Esophagus squamous epithelium (tissue), 4 donors: ENCODE measurements around the gene TMEM191B.
"Not testable (repeated sequence)": the region's sequence is repeated elsewhere in the genome, so short reads cannot be mapped to it uniquely, and the experiment has no call there.

ENCODE experiments used
- POLR2A ChIP-seq, 4 donors: fragments of 450-650 bp; IDR thresholded peaks; one replicate each; pipeline ENCODE4 v1.6.1; 2017; ENCODE audit warnings: antibody characterized with exemption in 4 of 4, mild to moderate bottlenecking in 4 of 4, moderate library complexity in 3 of 4
- TF ChIP-seq, protein P1 (sequence below), 6 experiments: fragments of 450-650 bp in 4 of 6; fragments of 200-600 bp in 2 of 6; sonication (generic) in 2 of 6; IDR thresholded peaks; one replicate each; pipeline ENCODE4 v1.5.1; 2016 to 2019; ENCODE audit warnings: antibody characterized with exemption in 6 of 6, mild to moderate bottlenecking in 4 of 6, moderate library complexity in 4 of 6

DNA sequence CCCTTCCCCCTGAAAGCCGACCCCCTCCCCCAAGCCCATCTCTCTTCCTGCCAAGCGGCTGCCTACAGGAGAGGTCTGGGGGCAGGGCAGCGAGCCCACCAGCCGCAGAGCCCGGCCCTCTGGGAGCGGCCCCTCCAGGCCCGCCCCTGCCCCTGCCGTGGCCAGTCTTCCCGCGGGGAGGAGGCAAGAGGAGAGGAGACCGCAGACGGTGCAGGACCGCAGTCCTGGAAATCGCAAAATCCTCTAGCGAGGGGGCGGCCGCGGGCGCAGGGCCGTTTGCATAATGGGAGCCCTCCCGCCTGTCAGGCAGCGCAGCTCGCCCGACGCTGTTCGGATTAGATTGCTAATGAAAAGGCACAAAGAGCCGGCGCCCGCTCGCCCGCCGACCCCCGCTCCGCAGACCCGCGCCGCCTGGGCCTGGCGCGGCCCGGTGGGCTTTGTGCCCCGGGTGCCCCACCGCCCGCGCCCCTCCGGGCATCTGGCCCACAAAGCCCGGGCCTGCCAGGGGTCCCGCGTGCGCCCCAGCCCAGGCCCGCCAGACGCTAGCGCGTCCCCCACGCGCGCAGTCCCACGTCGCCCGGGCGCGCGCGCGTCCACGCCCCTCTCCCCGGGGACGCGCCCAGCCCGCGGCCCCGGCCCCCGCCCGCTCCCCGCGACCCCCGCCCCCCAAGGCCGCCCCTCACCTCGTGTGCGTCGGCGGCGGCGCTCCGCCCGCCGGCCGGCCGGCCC is 49.7 kb downstream of the TMEM191B start:
- TF ChIP-seq, protein P1, sequence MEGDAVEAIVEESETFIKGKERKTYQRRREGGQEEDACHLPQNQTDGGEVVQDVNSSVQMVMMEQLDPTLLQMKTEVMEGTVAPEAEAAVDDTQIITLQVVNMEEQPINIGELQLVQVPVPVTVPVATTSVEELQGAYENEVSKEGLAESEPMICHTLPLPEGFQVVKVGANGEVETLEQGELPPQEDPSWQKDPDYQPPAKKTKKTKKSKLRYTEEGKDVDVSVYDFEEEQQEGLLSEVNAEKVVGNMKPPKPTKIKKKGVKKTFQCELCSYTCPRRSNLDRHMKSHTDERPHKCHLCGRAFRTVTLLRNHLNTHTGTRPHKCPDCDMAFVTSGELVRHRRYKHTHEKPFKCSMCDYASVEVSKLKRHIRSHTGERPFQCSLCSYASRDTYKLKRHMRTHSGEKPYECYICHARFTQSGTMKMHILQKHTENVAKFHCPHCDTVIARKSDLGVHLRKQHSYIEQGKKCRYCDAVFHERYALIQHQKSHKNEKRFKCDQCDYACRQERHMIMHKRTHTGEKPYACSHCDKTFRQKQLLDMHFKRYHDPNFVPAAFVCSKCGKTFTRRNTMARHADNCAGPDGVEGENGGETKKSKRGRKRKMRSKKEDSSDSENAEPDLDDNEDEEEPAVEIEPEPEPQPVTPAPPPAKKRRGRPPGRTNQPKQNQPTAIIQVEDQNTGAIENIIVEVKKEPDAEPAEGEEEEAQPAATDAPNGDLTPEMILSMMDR (IDR thresholded peaks at IDR 0.05) = not testable (repeated sequence)
- not testable (repeated sequence) for TF ChIP-seq POLR2A (IDR thresholded peaks at IDR 0.05)
